ENCODE data around the gene COX4I2. TPM values are rescaled to one million over a fixed set of nuclear protein-coding genes. Genes with fewer than 3 reads are reported as not detected.
"Not testable (repeated sequence)": the region's sequence is repeated elsewhere in the genome, so short reads cannot be mapped to it uniquely, and the experiment has no call there.

The COX4I2 gene
- total RNA-seq, 1 donor from 2014 or later, result not detected

GRCh38 chr20:31607640-31608250 lies 30.0 kb upstream of the COX4I2 start:
- DNase-seq, result no peak

GRCh38 chr20:31608251-31608945 lies 29.3 kb upstream of the COX4I2 start:
- DNase-seq, result peak; percentile 20

GRCh38 chr20:31612271-31612640 lies 25.5 kb upstream of the COX4I2 start:
- not testable (repeated sequence) for DNase-seq

GRCh38 chr20:31615416-31615815 lies 22.3 kb upstream of the COX4I2 start:
- no peak for DNase-seq

- no peak for DNase-seq
Observed at GRCh38 chr20:31617432-31618104, 20.1 kb upstream of the COX4I2 start.

- no peak for DNase-seq
Observed at GRCh38 chr20:31620246-31620645, 17.5 kb upstream of the COX4I2 start.

- not testable (repeated sequence) for DNase-seq
Observed at GRCh38 chr20:31623123-31623505, 14.6 kb upstream of the COX4I2 start.

- DNase-seq, result not testable (repeated sequence)
Observed at GRCh38 chr20:31626534-31626933, 11.2 kb upstream of the COX4I2 start.

GRCh38 chr20:31628057-31628456 lies 9.7 kb upstream of the COX4I2 start:
- DNase-seq, result not testable (repeated sequence)

- no peak for DNase-seq
Observed at GRCh38 chr20:31630187-31630790, 7.4 kb upstream of the COX4I2 start.

GRCh38 chr20:31632548-31633338 lies 5.0 kb upstream of the COX4I2 start:
- DNase-seq, result no peak

- no peak for DNase-seq
Observed at GRCh38 chr20:31633339-31633914, 4.3 kb upstream of the COX4I2 start.

- DNase-seq, result no peak
Observed at GRCh38 chr20:31638317-31638716, 605 bp downstream of the COX4I2 start.

GRCh38 chr20:31638816-31639215 lies 1.1 kb downstream of the COX4I2 start:
- no peak for DNase-seq

GRCh38 chr20:31640259-31640658 lies 2.5 kb downstream of the COX4I2 start:
- DNase-seq, result no peak

GRCh38 chr20:31641391-31641790 lies 3.7 kb downstream of the COX4I2 start:
- DNase-seq, result no peak

- DNase-seq, result no peak
Observed at GRCh38 chr20:31642837-31643236, 5.1 kb downstream of the COX4I2 start.

- DNase-seq, result no peak
Observed at GRCh38 chr20:31643522-31643921, 5.8 kb downstream of the COX4I2 start.

GRCh38 chr20:31644701-31645100 lies 7.0 kb downstream of the COX4I2 start:
- DNase-seq, result no peak

GRCh38 chr20:31648104-31648503 lies 10.4 kb downstream of the COX4I2 start:
- not testable (repeated sequence) for DNase-seq

- DNase-seq, result no peak
Observed at GRCh38 chr20:31652917-31653396, 15.2 kb downstream of the COX4I2 start.

- no peak for DNase-seq
Observed at GRCh38 chr20:31653561-31653960, 15.8 kb downstream of the COX4I2 start.

Data from occipital lobe (tissue), 2 donors.